ENCODE data around the gene BPIFB3. TPM values are rescaled to one million over a fixed set of nuclear protein-coding genes. Genes with fewer than 3 reads are reported as not detected.

BPIFB3 gene
- total and polyA plus RNA-seq, 2 of the 4 experiments (the other 2 are of a cell fraction) = not detected

GRCh38 chr20:33019465-33020277 is 34.0 kb upstream of the BPIFB3 start:
- no peaks in the 10 kb centered on the region for H3K9me1 ChIP-seq (ENCODE audit: insufficient read depth, low read length)
- no peak overlapping the region for H2AK9ac ChIP-seq (replicated peaks; ENCODE audit: low read depth, low read length, poor library complexity)
- no peak overlapping the region for H3K4me2 ChIP-seq (ENCODE audit: low read depth, low read length)
- POLR2A ChIA-PET (ENCODE audit: unreplicated experiment) = no interaction called here
- no peak overlapping the region for H2AK5ac ChIP-seq (ENCODE audit: low read depth, low read length)
- no peak for TF ChIP-seq USF2 (IDR thresholded peaks at IDR 0.05; ENCODE audit: low read depth, low read length)
- no peak for TF ChIP-seq RFX5 (IDR thresholded peaks at IDR 0.05; ENCODE audit: low read depth, low read length)
- TF ChIP-seq NFE2L2 (IDR thresholded peaks at IDR 0.05; ENCODE audit: low read depth, low read length) = no peak
- TF ChIP-seq SMC3 (IDR thresholded peaks at IDR 0.05; ENCODE audit: low read depth, low read length) = no peak
- no peak for TF ChIP-seq FOS (IDR thresholded peaks at IDR 0.05; ENCODE audit: low read depth, low read length)
- no peak for TF ChIP-seq MAZ (IDR thresholded peaks at IDR 0.05; ENCODE audit: borderline replicate concordance, low read depth, low read length)
- TF ChIP-seq, protein P1, sequence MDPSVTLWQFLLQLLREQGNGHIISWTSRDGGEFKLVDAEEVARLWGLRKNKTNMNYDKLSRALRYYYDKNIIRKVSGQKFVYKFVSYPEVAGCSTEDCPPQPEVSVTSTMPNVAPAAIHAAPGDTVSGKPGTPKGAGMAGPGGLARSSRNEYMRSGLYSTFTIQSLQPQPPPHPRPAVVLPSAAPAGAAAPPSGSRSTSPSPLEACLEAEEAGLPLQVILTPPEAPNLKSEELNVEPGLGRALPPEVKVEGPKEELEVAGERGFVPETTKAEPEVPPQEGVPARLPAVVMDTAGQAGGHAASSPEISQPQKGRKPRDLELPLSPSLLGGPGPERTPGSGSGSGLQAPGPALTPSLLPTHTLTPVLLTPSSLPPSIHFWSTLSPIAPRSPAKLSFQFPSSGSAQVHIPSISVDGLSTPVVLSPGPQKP (IDR thresholded peaks at IDR 0.05; ENCODE audit: borderline replicate concordance, low read depth, low read length) = no peak
- TF ChIP-seq CEBPB (IDR thresholded peaks at IDR 0.05; ENCODE audit: low read depth, low read length) = no peak
- no peak for TF ChIP-seq MAFK (IDR thresholded peaks at IDR 0.05; ENCODE audit: low read depth, low read length)
- no peak for TF ChIP-seq BHLHE40 (IDR thresholded peaks at IDR 0.05; ENCODE audit: low read depth, low read length)
- no peak for TF ChIP-seq POLR2A (IDR thresholded peaks at IDR 0.05; ENCODE audit: low read depth, low read length)
- no peak for TF ChIP-seq RAD21 (IDR thresholded peaks at IDR 0.05; ENCODE audit: low read length)
- TF ChIP-seq, protein P2, sequence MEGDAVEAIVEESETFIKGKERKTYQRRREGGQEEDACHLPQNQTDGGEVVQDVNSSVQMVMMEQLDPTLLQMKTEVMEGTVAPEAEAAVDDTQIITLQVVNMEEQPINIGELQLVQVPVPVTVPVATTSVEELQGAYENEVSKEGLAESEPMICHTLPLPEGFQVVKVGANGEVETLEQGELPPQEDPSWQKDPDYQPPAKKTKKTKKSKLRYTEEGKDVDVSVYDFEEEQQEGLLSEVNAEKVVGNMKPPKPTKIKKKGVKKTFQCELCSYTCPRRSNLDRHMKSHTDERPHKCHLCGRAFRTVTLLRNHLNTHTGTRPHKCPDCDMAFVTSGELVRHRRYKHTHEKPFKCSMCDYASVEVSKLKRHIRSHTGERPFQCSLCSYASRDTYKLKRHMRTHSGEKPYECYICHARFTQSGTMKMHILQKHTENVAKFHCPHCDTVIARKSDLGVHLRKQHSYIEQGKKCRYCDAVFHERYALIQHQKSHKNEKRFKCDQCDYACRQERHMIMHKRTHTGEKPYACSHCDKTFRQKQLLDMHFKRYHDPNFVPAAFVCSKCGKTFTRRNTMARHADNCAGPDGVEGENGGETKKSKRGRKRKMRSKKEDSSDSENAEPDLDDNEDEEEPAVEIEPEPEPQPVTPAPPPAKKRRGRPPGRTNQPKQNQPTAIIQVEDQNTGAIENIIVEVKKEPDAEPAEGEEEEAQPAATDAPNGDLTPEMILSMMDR (conservative IDR thresholded peaks at IDR 0.05; ENCODE audit: low read depth, low read length) = no peak
- H2BK120ac ChIP-seq (ENCODE audit: low read depth, low read length) = no peak overlapping the region
- H3K9ac ChIP-seq (ENCODE audit: low read depth, low read length) = no peak overlapping the region
- no peak for ATAC-seq (ENCODE audit: low read depth)
- H3K23ac ChIP-seq (ENCODE audit: low read depth, low read length) = no peak overlapping the region
- 71% methylated on average over 9 of the region's 23 CpGs; no CpG with 5 or more reads in 1 of the 2 experiments for WGBS, 2 experiments (ENCODE audit: extremely low coverage in 2 of 2, insufficient read length in 1 of 2)
- intact Hi-C loops (cut with micrococcal nuclease) = no loop called here
- H3K18ac ChIP-seq (ENCODE audit: low read depth, low read length) = no peak overlapping the region
- no peak overlapping the region for H3K4me3 ChIP-seq (ENCODE audit: insufficient read depth, low read depth, low read length)
- H3K4me1 ChIP-seq (ENCODE audit: control insufficient read depth, insufficient read depth, low read length) = no peaks in the 10 kb centered on the region
- no peaks in the 10 kb centered on the region for H4K20me1 ChIP-seq (ENCODE audit: insufficient read depth, low read length)
- H3K36me3 ChIP-seq (ENCODE audit: control insufficient read depth, insufficient read depth, low read length) = no peaks in the 10 kb centered on the region
- no peak overlapping the region for H2BK15ac ChIP-seq (ENCODE audit: low read depth, low read length)
- H3K27ac ChIP-seq (ENCODE audit: insufficient read depth, low read length) = no peak overlapping the region
- no peak overlapping the region for H2BK5ac ChIP-seq (ENCODE audit: low read depth, low read length, poor library complexity, severe bottlenecking)
- H2BK20ac ChIP-seq (ENCODE audit: low read depth, low read length) = no peak overlapping the region
- H3K56ac ChIP-seq (ENCODE audit: extremely low read depth, insufficient read depth, low read length) = no peak overlapping the region
- dilution Hi-C loops (cut with HindIII; ENCODE audit: low sequenced_read_pairs, unreplicated experiment) = no loop called here
- in situ Hi-C loops (cut with MboI; ENCODE audit: low sequenced_read_pairs) = no loop called here
- no peak overlapping the region for H4K5ac ChIP-seq (ENCODE audit: low read depth, low read length)
- H3K79me1 ChIP-seq (ENCODE audit: low read depth in 1 of 2, low read length in 2 of 2) = no peaks in the 10 kb centered on the region
- no peak overlapping the region for H4K91ac ChIP-seq (ENCODE audit: insufficient read depth, low read depth, low read length)
- BruUV-seq (replicated peaks) = no TSS peak
- no peak overlapping the region for H3K4ac ChIP-seq (ENCODE audit: low read depth, low read length)
- CTCF ChIA-PET = no interaction called here
- H3K9me3 ChIP-seq (ENCODE audit: control insufficient read depth, insufficient read depth, low read length) = no peaks in the 10 kb centered on the region
- H2AFZ ChIP-seq (replicated peaks; ENCODE audit: low read length, poor library complexity) = no peak overlapping the region
- no peak overlapping the region for H4K8ac ChIP-seq (ENCODE audit: low read depth in 2 of 2, low read length in 2 of 2)
- H3K14ac ChIP-seq (replicated peaks; ENCODE audit: low read depth, low read length) = no peak overlapping the region
- DNase-seq = no peak
- peaks cover 5% of the 10 kb centered on the region for H3K27me3 ChIP-seq (ENCODE audit: control insufficient read depth, insufficient read depth, low read length)

Data from IMR-90 (cell line).